DOHH2 (cell line): Measurements from ENCODE around the gene TGM4.

ENCODE experiments used
- CTCF ChIP-seq: fragments of 200-600 bp; sonication (generic); IDR thresholded peaks from one replicate; pipeline ENCODE4 v1.5.1; 2014; ENCODE audit warnings: antibody characterized with exemption, mild to moderate bottlenecking, low read depth, low read length; ENCODE audit not compliant: poor library complexity, severe bottlenecking
- EZH2phosphoT487 ChIP-seq: fragments of 200-600 bp; sonication (generic); IDR thresholded peaks from 2 replicates; pipeline ENCODE4 v1.6.1; 2017; ENCODE audit warnings: borderline replicate concordance, mild to moderate bottlenecking, antibody characterized with exemption, low read length, moderate library complexity, mixed read lengths

DNA sequence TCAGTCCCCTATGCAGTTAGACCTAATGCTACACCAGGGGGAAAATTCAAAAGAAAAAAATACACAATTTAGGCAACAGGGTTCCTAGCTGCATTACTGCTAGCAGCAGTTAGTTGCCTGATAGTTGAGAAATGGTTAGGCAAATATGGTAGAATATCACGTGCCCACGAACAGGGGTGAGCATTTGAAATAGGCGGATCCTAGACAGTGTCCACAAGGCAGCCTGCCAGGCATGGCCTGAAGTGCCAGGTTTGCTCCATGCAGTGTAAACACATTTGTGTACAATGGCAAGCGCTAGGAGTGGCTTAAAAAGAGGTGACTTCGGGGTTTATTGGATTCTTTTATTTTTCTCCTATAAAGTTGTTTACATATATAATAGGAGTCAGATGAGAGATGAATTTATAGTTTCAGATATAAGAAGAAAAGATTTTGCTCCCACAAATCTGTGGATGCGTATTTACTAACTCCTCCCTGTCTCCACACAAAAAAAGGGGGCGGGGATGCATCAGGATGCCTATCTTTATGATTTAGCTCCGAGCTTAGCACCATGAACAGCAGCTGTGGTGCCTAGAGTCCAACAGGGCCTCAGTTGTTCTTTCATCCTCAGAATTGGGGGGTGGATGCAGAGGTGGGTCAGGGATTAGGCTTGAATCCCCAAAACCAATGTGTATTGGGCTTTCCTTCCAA lies 3.9 kb upstream of the TGM4 start:
- TF ChIP-seq CTCF (no peak), EZH2phosphoT487 (no peak)
